Gastrocnemius medialis (tissue), 4 donors: ENCODE measurements around the gene ERBB3.

Experiments used
- CTCF ChIP-seq, 5 experiments: fragments of 450-650 bp in 3 of 5; fragments of 200-600 bp in 2 of 5; sonication (generic) in 2 of 5; IDR thresholded peaks in 4 of 5; conservative IDR thresholded peaks in 1 of 5; 1 replicate in 4 of 5; 2 replicates in 1 of 5; pipeline ENCODE4 v1.5.1; 2016 to 2019; ENCODE audit warnings: antibody characterized with exemption in 5 of 5, mild to moderate bottlenecking in 3 of 5, moderate library complexity in 3 of 5
- POLR2A ChIP-seq, 2 donors: fragments of 450-650 bp; IDR thresholded peaks; one replicate each; pipeline ENCODE4 v1.6.1; 2017; ENCODE audit warnings: antibody characterized with exemption in 2 of 2, mild to moderate bottlenecking in 2 of 2, moderate library complexity in 2 of 2

- no peak for TF ChIP-seq CTCF (IDR thresholded peaks at IDR 0.05 in 4 of 5, conservative IDR thresholded peaks at IDR 0.05 in 1 of 5)
- no peak for TF ChIP-seq POLR2A (IDR thresholded peaks at IDR 0.05)
Measured at GRCh38 chr12:56042843-56043242, 37.1 kb upstream of the ERBB3 start.
